GM18517 (cell line): ENCODE data around the gene SSBP3.
"Not testable (repeated sequence)": the region's sequence is repeated elsewhere in the genome, so short reads cannot be mapped to it uniquely, and the experiment has no call there.

ENCODE experiments used
- ATAC-seq: cut with Tn5 transposase; IDR thresholded peaks from one replicate; pipeline ENCODE4 v1.9.1; 2021; ENCODE audit warnings: mild to moderate bottlenecking, moderate library complexity; ENCODE audit not compliant: unreplicated experiment

Gene SSBP3

GRCh38 chr1:54355931-54356679 is 50.1 kb downstream of the SSBP3 start:
- no peak for ATAC-seq

- no peak for ATAC-seq
These were observed 51.3 kb downstream of the SSBP3 start for GRCh38 chr1:54354899-54355298.

DNA sequence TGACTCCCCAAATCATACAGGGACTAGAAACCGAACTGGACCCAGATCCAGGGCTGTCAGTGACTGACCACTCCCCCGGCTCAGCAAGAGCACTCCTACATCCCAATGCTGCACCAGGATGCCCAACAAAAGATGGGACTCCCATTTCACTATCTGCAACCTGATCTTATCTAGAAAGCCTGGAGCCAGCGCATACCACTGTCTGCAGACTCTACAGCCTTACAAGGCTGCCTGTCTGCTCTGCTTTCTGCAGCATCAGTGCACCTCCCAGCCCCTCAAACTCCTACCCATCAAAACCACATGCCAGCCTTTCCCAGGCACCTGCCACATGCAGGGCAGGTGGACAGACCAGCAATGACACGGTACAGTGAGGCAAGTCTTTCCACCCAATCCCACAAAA is 52.2 kb downstream of the SSBP3 start:
- ATAC-seq, result no peak

GRCh38 chr1:54352755-54353154 is 53.4 kb downstream of the SSBP3 start:
- ATAC-seq, result no peak

GRCh38 chr1:54350360-54350759 is 55.8 kb downstream of the SSBP3 start:
- ATAC-seq, result no peak

DNA sequence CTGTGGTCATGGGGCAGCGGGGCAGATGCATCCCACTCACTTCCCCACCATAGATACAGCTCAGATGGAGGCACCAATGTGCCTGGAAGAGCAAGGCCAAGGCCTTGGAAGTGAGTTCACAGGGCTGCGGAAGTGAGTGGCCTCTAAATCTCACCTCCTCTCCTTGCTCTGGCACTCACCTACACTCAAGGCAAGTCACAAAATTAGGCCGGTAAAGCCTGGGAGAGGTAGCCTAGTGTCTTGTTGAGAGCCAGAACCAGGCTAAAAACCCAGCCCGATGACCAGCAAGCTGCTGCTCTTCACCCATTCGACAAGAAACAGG is 57.5 kb downstream of the SSBP3 start:
- no peak for ATAC-seq

GRCh38 chr1:54347955-54348699 is 58.1 kb downstream of the SSBP3 start:
- ATAC-seq, result no peak

- ATAC-seq, result no peak
These were observed 58.8 kb downstream of the SSBP3 start for GRCh38 chr1:54347261-54347954.

DNA sequence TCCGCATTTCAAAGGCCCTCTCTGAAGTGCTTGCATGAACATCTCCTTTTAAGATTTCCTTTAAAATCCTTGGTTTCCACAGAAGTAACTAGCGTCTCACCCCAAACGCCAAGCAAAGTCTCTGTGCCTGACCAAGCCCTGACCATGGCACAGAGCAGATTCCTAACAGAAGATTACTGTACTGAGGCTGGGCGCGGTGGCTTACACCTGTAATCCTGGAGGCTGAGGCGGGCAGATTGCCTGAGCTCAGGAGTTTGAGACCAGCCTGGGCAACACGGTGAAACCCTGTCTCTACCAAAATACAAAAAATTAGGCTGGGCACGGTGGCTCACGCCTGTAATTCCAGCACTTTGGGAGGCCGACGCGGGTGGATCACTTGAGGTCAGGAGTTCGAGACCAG is 60.6 kb downstream of the SSBP3 start:
- not testable (repeated sequence) for ATAC-seq

DNA sequence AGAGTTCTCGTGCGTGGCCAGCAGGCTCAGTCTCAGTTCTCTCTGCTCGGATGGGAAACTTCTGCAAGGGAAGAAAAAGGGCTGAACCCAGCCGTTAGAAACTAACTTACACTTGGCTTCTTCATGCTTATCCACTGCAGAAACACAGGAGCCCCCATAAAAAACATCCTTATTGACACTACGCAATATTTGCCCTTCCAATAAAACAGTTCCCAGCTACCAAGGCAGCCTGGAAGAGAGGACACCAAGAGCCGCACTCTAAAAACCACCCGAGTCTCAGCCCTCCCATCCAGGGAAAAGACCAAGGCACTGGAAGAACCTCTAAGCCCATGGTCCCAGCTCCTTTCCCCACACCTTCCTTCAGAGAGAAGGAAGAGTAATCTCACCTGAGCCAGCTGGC is 61.1 kb downstream of the SSBP3 start:
- ATAC-seq, result no peak

DNA sequence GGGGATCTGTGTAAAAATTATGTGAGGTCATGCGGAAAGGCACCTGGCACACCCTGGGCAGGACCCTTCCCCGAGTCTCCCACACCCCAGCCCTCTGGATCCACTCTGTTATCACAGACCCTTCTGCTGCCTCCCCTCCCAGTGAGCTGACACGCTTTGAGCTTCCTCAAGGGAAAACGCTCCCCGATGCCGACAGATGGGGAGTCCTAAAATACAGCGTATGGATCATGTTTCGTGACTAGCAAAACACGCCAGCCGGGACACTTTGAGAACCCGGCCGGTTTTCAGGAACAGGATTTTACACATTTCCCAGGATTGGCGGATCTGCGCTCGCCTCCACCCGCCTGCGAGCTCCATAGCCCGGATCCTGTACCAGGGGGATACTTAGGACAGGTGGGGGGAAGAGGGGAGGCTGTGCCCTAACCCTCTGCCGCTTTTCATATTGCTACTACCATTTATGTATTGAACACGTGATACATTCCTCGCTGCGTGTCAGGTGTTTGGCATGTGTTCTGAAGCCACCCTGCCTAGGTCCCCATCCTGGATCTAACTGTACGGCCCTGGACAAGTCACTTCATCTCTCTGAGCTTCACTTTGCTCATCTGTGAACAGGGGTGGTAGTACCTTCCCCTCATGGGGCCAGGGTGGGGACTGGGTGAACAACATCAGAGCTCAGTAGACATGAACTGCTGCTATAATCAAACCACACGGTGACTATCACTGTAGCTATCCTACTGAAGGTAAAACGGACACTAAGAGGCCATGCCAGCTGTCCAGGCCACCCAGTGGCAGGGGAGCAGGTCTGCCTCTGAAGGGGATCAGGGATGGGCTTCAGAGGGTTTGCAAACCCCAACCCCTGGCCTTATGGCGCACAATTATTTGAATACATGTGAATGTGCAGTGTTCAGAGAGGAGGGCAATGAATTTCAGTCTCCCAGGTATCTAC is 63.2 kb downstream of the SSBP3 start:
- no peak for ATAC-seq

DNA sequence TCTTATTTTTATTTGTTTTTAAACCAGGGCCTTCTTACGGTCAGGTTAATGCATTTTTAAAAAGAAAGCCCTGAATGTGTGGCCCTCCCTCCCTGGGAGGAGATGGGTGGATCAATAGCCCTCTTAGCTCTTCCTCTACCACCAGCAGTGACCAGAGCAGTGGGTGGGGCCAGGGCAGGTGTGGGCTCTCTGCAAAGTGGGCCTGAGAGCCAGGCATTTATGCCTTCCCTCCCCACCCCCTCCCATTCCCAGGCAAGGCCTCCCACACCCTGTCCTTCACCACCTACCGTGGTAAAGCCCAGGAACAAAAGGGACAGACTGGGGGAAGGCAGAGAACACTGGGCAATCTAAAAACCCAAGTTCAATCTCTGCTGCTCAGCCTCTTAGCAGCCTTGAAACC is 63.9 kb downstream of the SSBP3 start:
- no peak for ATAC-seq

DNA sequence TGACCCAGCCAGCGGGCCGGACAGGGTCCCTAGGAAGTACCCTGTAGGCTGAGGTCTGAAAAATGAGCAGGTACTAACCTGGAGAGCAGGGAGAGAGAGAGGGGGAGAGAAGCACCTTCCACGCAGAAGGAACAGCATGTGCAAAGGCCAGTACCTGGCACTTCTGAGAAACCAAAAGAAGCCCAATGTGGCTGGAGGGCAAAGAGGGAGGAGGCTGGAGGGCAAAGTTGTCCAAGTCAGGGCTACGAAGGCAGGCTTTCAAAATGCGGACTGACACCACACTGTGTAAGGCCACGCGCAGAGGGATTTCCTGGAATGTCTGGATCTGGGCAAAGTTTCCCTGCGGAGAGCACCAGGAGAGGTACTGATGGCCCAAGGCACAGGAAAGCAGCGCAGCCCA is 64.4 kb downstream of the SSBP3 start:
- ATAC-seq, result no peak

DNA sequence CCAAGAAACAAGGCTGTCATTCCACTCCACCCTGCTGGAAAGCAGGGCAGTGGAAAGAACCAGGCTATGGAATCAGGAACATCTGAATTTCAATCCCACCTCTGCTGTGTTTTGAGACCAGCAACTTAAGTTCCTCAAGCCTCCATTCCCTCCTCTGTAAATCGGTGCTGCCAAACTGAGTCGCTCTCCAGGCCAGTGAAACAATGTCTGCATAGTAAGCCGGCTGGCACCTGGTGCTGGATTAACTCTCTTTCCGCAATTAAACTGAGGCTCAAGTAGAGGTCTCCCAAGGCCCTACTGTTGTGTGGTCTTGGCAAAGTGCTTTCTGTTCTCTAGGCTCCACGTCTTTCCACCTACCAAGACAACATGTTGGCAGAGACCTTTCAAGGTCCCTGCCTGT is 65.3 kb downstream of the SSBP3 start:
- ATAC-seq, result no peak

DNA sequence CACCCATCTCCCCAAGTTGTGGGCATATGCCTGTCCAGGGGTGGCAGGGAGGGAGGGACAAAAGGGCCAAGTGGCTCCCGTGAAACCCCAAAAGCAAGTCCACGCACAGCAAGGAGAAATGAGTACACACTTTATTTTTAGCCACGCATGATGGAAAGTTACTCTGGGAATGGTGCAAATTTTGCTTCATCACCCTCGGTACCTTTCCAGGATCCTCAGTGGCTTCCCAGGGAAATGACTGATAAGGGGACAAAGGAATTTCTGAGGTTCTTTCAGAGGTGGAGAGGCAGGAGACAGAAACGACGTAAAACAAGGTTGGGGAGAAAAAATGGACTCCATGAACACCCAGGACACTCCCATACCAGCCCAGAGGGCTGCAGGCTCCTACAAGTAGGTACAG is 65.8 kb downstream of the SSBP3 start:
- no peak for ATAC-seq

- ATAC-seq, result no peak
These were observed 67.1 kb downstream of the SSBP3 start for GRCh38 chr1:54339126-54339525.

- no peak for ATAC-seq
These were observed 67.7 kb downstream of the SSBP3 start for GRCh38 chr1:54338464-54338863.

GRCh38 chr1:54337928-54338327 is 68.3 kb downstream of the SSBP3 start:
- ATAC-seq, result no peak

GRCh38 chr1:54337034-54337433 is 69.2 kb downstream of the SSBP3 start:
- ATAC-seq, result no peak

DNA sequence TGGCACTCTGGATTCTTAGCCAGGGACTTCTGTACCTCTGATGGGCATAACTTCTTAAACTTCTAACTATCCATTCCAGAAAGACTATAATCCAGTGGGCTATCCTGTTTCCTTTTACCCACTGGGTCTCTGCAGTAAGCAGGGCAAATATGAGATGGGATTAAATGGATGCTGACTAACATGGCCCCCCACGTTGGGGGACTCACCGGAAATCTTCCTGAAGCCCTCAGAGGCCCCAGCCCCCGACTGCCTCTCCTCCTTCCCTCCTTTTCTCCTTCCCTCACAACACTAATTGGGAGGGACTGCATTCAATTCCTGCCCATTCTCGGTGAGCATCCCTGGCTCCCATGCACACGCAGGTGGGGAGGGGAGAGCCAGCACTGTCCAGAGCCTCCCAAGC is 70.1 kb downstream of the SSBP3 start:
- no peak for ATAC-seq

- no peak for ATAC-seq
These were observed 70.5 kb downstream of the SSBP3 start for GRCh38 chr1:54335755-54336108.
